SK-N-SH (cell line): Measurements from ENCODE around the gene GPT2. TPM values are rescaled to one million over a fixed set of nuclear protein-coding genes. Genes with fewer than 3 reads are reported as not detected.

ENCODE experiments used
- CTCF ChIA-PET: fragments of 300-600, 350-600 bp; formaldehyde crosslinking; extraction: SDS; loops from one replicate; lab custom pipeline; 2021; lab: Yijun Ruan, JAX
- POLR2A ChIA-PET: fragments of 350-600 bp; sonication (Branson Sonifier 250); formaldehyde crosslinking; extraction: SDS; loops from one replicate; lab custom pipeline; 2020; ENCODE audit warnings: antibody characterized with exemption, inconsistent platforms; lab: Yijun Ruan, JAX
- DNase-seq: peaks from one replicate; pipeline ENCODE4 v3.0.0; 2012
- H2AFZ ChIP-seq: fragments of 200-600 bp; sonication (generic); 2 replicates; pipeline ENCODE4 v1.8.1; 2016; ENCODE audit warnings: antibody characterized with exemption, mild to moderate bottlenecking, low read depth
- H3F3A ChIP-seq: fragments of 200-600 bp; sonication (generic); replicated peaks from 2 replicates; pipeline ENCODE3; 2016; ENCODE audit warnings: antibody characterized with exemption, mild to moderate bottlenecking; ENCODE audit not compliant: insufficient read depth
- H3K27ac ChIP-seq, 2 experiments: fragments of 200-500 bp in 1 of 2; fragments of 200-600 bp in 1 of 2; sonication (Bioruptor generic) in 1 of 2; sonication (generic), shearing (Covaris generic) in 1 of 2; 2 replicates each; pipeline versions ENCODE4 v1.5.1 to v1.6.1; 2014 to 2016; ENCODE audit warnings: low read depth in 2 of 2, inconsistent platforms in 1 of 2, low read length in 1 of 2, mild to moderate bottlenecking in 1 of 2, mixed read lengths in 1 of 2
- H3K27me3 ChIP-seq: fragments of 200-600 bp; sonication (generic), shearing (Covaris generic); 2 replicates; pipeline ENCODE4 v1.6.1; 2016; ENCODE audit warnings: mixed run types; ENCODE audit not compliant: insufficient read depth
- H3K36me3 ChIP-seq, 2 experiments: fragments of 200-500 bp in 1 of 2; fragments of 200-600 bp in 1 of 2; sonication (Bioruptor generic) in 1 of 2; sonication (generic) in 1 of 2; replicated peaks in 1 of 2; 2 replicates each; pipeline versions ENCODE3 to v1.5.1; 2014 to 2016; ENCODE audit warnings: low read length in 1 of 2, mild to moderate bottlenecking in 1 of 2; ENCODE audit not compliant: insufficient read depth in 2 of 2, control insufficient read depth in 1 of 2
- H3K4me1 ChIP-seq, 2 experiments: fragments of 200-500 bp in 1 of 2; fragments of 200-600 bp in 1 of 2; sonication (Bioruptor generic) in 1 of 2; sonication (generic), shearing (Covaris generic) in 1 of 2; 2 replicates each; pipeline versions ENCODE4 v1.5.1 to v1.6.1; 2014 to 2016; ENCODE audit warnings: low read depth in 1 of 2, low read length in 1 of 2, mixed run types in 1 of 2; ENCODE audit not compliant: insufficient read depth in 2 of 2, control insufficient read depth in 1 of 2
- H3K4me2 ChIP-seq: fragments of 200-600 bp; sonication (generic), shearing (Covaris generic); 2 replicates; pipeline ENCODE4 v1.6.1; 2017; ENCODE audit warnings: mixed run types
- H3K4me3 ChIP-seq, 2 experiments: fragments of 200-500 bp in 1 of 2; fragments of 200-600 bp in 1 of 2; sonication (Bioruptor generic) in 1 of 2; sonication (generic), shearing (Covaris generic) in 1 of 2; 2 replicates each; pipeline versions ENCODE4 v1.5.1 to v1.8.1; 2014 to 2016; ENCODE audit warnings: low read depth in 2 of 2, inconsistent platforms in 1 of 2, low read length in 1 of 2, mild to moderate bottlenecking in 1 of 2, mixed read lengths in 1 of 2, moderate library complexity in 1 of 2
- H3K79me2 ChIP-seq: fragments of 200-600 bp; sonication (generic); 2 replicates; pipeline ENCODE4 v1.8.1; 2017; ENCODE audit warnings: mild to moderate bottlenecking; ENCODE audit not compliant: insufficient read depth
- H3K9ac ChIP-seq: fragments of 200-600 bp; sonication (generic); 2 replicates; pipeline ENCODE4 v1.6.1; 2017; ENCODE audit warnings: mixed run types
- H3K9me2 ChIP-seq: fragments of 200-600 bp; sonication (generic); 2 replicates; pipeline ENCODE4 v1.6.1; 2017; ENCODE audit warnings: mixed run types
- H3K9me3 ChIP-seq: fragments of 200-600 bp; sonication (generic); 2 replicates; pipeline ENCODE4 v1.6.1; 2017; ENCODE audit warnings: mixed run types, mild to moderate bottlenecking, moderate library complexity
- H4K20me1 ChIP-seq: fragments of 200-600 bp; sonication (generic); 2 replicates; pipeline ENCODE4 v1.6.1; 2017; ENCODE audit warnings: mild to moderate bottlenecking, mixed run types; ENCODE audit not compliant: insufficient read depth
- ELF1 ChIP-seq: IDR thresholded peaks from 2 replicates; pipeline ENCODE4 v1.4.0; 2012
- EP300 ChIP-seq, 2 experiments: IDR thresholded peaks; 2 replicates each; pipeline versions ENCODE4 v1.4.0 to v1.6.1; 2012; ENCODE audit warnings: borderline replicate concordance in 1 of 2, low read depth in 1 of 2, low read length in 1 of 2
- FOXJ3 ChIP-seq: sonication (generic); formaldehyde crosslinking; IDR thresholded peaks from 2 replicates; pipeline ENCODE4 v1.5.1; 2020; ENCODE audit warnings: mild to moderate bottlenecking, missing genetic modification reagents
- GATA2 ChIP-seq: sonication (generic); formaldehyde crosslinking; IDR thresholded peaks from 2 replicates; pipeline ENCODE4 v1.5.0; 2020; ENCODE audit warnings: mild to moderate bottlenecking, missing genetic modification reagents
- IRF3 ChIP-seq: fragments of 150-350 bp; IDR thresholded peaks from 2 replicates; pipeline ENCODE4 v1.6.1; 2016; ENCODE audit warnings: mild to moderate bottlenecking, low read depth, low read length
- JUND ChIP-seq: IDR thresholded peaks from 2 replicates; pipeline ENCODE4 v1.4.0; 2012
- MEF2A ChIP-seq: IDR thresholded peaks from 2 replicates; pipeline ENCODE4 v1.4.0; 2012; ENCODE audit warnings: low read depth, borderline replicate concordance
- MXI1 ChIP-seq: IDR thresholded peaks from 2 replicates; pipeline ENCODE4 v1.6.1; 2012; ENCODE audit warnings: mild to moderate bottlenecking, low read depth, low read length, improper control_type of control experiment
- NFIC ChIP-seq: IDR thresholded peaks from 2 replicates; pipeline ENCODE4 v1.4.0; 2012; ENCODE audit warnings: borderline replicate concordance
- RAD21 ChIP-seq: IDR thresholded peaks from 2 replicates; pipeline ENCODE4 v1.6.1; 2012; ENCODE audit warnings: mild to moderate bottlenecking, low read length
- RCOR1 ChIP-seq: fragments of 150-350 bp; IDR thresholded peaks from 2 replicates; pipeline ENCODE4 v1.6.1; 2017; ENCODE audit warnings: antibody characterized with exemption, low read length
- RFX5 ChIP-seq: IDR thresholded peaks from 2 replicates; pipeline ENCODE4 v1.6.1; 2012; ENCODE audit warnings: mild to moderate bottlenecking, improper control_type of control experiment, low read length
- RXRA ChIP-seq: IDR thresholded peaks from 2 replicates; pipeline ENCODE4 v1.4.0; 2012; ENCODE audit warnings: low read depth, mild to moderate bottlenecking, borderline replicate concordance
- SMC3 ChIP-seq: IDR thresholded peaks from 2 replicates; pipeline ENCODE4 v1.6.1; 2012; ENCODE audit warnings: low read depth, low read length, improper control_type of control experiment
- TAF1 ChIP-seq: IDR thresholded peaks from 2 replicates; pipeline ENCODE4 v1.6.1; 2012; ENCODE audit warnings: low read depth, mild to moderate bottlenecking, low read length, moderate library complexity, borderline replicate concordance
- TCF12 ChIP-seq: IDR thresholded peaks from 2 replicates; pipeline ENCODE4 v1.4.0; 2012
- TEAD4 ChIP-seq: IDR thresholded peaks from 2 replicates; pipeline ENCODE4 v1.4.0; 2012; ENCODE audit warnings: mild to moderate bottlenecking, borderline replicate concordance; ENCODE audit not compliant: insufficient read depth
- YY1 ChIP-seq: IDR thresholded peaks from 2 replicates; pipeline ENCODE4 v1.4.0; 2012; ENCODE audit warnings: low read depth, mild to moderate bottlenecking
- WGBS: methylation state at CpG from one replicate; pipeline ENCODE4 v1.1.6; 2017; ENCODE audit warnings: low lambda C conversion rate; 5-methylcytosine and 5-hydroxymethylcytosine counted together
- polyA plus RNA-seq, 3 experiments: library from polyadenylated mRNA; depleted of rRNA; stranded (reverse); fragments of >200 nt; gene quantifications; 2 replicates each; pipeline ENCODE4 v1.2.3, GENCODE V29; 2012
- TF ChIP-seq, protein P1 (sequence below): IDR thresholded peaks from 2 replicates; pipeline ENCODE4 v1.4.0; 2012; ENCODE audit warnings: low read depth, borderline replicate concordance
- TF ChIP-seq, protein P2 (sequence below): IDR thresholded peaks from 2 replicates; pipeline ENCODE4; 2012
- TF ChIP-seq, protein P3 (sequence below): fragments of 200-600 bp; sonication (generic); IDR thresholded peaks from 2 replicates; pipeline ENCODE4 v1.6.1; 2017; ENCODE audit warnings: antibody characterized with exemption, mild to moderate bottlenecking, moderate library complexity
- TF ChIP-seq, protein P4 (sequence below): IDR thresholded peaks from 2 replicates; pipeline ENCODE4 v1.4.0; 2012; ENCODE audit warnings: low read depth

Gene GPT2
- polyA plus RNA-seq, 1 of the 3 experiments (the other 2 are of a cell fraction), result 19.9 TPM

DNA sequence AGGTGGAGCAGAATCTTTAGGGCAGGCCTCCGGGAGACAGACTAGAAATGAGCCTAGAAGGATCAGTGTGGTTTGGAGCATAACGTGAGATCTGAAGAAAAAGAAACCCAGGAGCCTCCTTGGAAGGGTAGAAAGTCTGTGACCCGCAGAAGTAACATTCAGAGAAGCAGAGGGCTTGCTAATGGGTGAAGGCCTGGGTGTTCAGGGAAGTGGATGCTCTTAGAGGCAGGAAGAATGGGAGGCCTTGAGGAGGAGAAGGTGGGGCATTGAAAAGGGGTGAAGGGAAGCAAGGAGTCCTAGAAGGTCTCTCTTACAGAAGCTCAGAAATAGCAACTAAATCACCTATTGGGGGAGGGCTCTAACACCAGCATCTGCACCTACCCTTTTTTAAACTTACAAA is 20.3 kb downstream of the GPT2 start:
- H3K9me2 ChIP-seq, result no peaks in the 10 kb centered on the region
- TF ChIP-seq EP300 (IDR thresholded peaks at IDR 0.05; ENCODE audit: borderline replicate concordance in 1 of 2, low read depth in 1 of 2, low read length in 1 of 2) (no peak), RFX5 (no peak), MEF2A (no peak), YY1 (no peak), SMC3 (no peak), NFIC (no peak), TEAD4 (no peak), ELF1 (no peak), JUND (no peak), RAD21 (no peak), RXRA (no peak), GATA2 (CRISPR knock-in tag) (no peak), FOXJ3 (CRISPR knock-in tag) (no peak), MXI1 (no peak)
- TF ChIP-seq, protein P1, sequence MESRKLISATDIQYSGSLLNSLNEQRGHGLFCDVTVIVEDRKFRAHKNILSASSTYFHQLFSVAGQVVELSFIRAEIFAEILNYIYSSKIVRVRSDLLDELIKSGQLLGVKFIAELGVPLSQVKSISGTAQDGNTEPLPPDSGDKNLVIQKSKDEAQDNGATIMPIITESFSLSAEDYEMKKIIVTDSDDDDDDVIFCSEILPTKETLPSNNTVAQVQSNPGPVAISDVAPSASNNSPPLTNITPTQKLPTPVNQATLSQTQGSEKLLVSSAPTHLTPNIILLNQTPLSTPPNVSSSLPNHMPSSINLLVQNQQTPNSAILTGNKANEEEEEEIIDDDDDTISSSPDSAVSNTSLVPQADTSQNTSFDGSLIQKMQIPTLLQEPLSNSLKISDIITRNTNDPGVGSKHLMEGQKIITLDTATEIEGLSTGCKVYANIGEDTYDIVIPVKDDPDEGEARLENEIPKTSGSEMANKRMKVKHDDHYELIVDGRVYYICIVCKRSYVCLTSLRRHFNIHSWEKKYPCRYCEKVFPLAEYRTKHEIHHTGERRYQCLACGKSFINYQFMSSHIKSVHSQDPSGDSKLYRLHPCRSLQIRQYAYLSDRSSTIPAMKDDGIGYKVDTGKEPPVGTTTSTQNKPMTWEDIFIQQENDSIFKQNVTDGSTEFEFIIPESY, result no peak
- TF ChIP-seq, protein P2, sequence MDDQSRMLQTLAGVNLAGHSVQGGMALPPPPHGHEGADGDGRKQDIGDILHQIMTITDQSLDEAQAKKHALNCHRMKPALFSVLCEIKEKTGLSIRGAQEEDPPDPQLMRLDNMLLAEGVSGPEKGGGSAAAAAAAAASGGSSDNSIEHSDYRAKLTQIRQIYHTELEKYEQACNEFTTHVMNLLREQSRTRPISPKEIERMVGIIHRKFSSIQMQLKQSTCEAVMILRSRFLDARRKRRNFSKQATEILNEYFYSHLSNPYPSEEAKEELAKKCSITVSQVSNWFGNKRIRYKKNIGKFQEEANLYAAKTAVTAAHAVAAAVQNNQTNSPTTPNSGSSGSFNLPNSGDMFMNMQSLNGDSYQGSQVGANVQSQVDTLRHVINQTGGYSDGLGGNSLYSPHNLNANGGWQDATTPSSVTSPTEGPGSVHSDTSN, result no peak
- H3K27ac ChIP-seq, result no peak overlapping the region
- peaks cover 5% of the 10 kb centered on the region; the same call in 1 of the 2 replicates for H4K20me1 ChIP-seq
- H3K79me2 ChIP-seq, result no peaks in the 10 kb centered on the region
- H3F3A ChIP-seq, result no peaks in the 10 kb centered on the region
- no peak overlapping the region for H3K4me3 ChIP-seq
- whole genome bisulfite sequencing, result 97% methylated on average over 3 of the region's 3 CpGs
- H2AFZ ChIP-seq, result no peak overlapping the region
- H3K36me3 ChIP-seq, result peaks cover 7 to 16% of the 10 kb centered on the region in 2 experiments
- ChIA-PET CTCF (interaction anchor here (1.4 to 16.0 kb wide), 5 partner anchors 10 to 52 kb away, joined by 3 to 231 read pairs (median 6); no protein-coding TSS in a partner anchor), POLR2A (no interaction called here)
- H3K27me3 ChIP-seq, result no peaks in the 10 kb centered on the region
- H3K9ac ChIP-seq, result no peak overlapping the region
- H3K4me2 ChIP-seq, result no peak overlapping the region
- DNase-seq, result no peak
- H3K4me1 ChIP-seq, result peaks cover 0 to 3% of the 10 kb centered on the region in 2 experiments; a peak in 2 of 4 replicates
- no peaks in the 10 kb centered on the region for H3K9me3 ChIP-seq

GRCh38 chr16:46906360-46907060 is 22.3 kb downstream of the GPT2 start:
- no peaks in the 10 kb centered on the region for H3K9me3 ChIP-seq
- no peaks in the 10 kb centered on the region for H3K27me3 ChIP-seq
- H3K36me3 ChIP-seq, result peaks cover 15 to 23% of the 10 kb centered on the region in 2 experiments
- H3K79me2 ChIP-seq, result no peaks in the 10 kb centered on the region
- no peak for DNase-seq
- ChIA-PET POLR2A (no interaction called here), CTCF (interaction anchor here (0.7 to 16.0 kb wide), 8 partner anchors 15 to 232 kb away, joined by 3 to 231 read pairs (median 10); no protein-coding TSS in a partner anchor)
- 94% methylated on average over 7 of the region's 12 CpGs for WGBS
- no peaks in the 10 kb centered on the region for H3F3A ChIP-seq
- H3K4me3 ChIP-seq, result no peak overlapping the region
- no peaks in the 10 kb centered on the region for H3K9me2 ChIP-seq
- H3K27ac ChIP-seq, result no peak overlapping the region
- no peaks in the 10 kb centered on the region; a peak in 1 of 4 replicates for H3K4me1 ChIP-seq
- H3K9ac ChIP-seq, result no peak overlapping the region
- no peak overlapping the region for H2AFZ ChIP-seq
- no peaks in the 10 kb centered on the region for H4K20me1 ChIP-seq
- no peak overlapping the region for H3K4me2 ChIP-seq
- TF ChIP-seq, protein P3, sequence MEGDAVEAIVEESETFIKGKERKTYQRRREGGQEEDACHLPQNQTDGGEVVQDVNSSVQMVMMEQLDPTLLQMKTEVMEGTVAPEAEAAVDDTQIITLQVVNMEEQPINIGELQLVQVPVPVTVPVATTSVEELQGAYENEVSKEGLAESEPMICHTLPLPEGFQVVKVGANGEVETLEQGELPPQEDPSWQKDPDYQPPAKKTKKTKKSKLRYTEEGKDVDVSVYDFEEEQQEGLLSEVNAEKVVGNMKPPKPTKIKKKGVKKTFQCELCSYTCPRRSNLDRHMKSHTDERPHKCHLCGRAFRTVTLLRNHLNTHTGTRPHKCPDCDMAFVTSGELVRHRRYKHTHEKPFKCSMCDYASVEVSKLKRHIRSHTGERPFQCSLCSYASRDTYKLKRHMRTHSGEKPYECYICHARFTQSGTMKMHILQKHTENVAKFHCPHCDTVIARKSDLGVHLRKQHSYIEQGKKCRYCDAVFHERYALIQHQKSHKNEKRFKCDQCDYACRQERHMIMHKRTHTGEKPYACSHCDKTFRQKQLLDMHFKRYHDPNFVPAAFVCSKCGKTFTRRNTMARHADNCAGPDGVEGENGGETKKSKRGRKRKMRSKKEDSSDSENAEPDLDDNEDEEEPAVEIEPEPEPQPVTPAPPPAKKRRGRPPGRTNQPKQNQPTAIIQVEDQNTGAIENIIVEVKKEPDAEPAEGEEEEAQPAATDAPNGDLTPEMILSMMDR, result no peak
- TF ChIP-seq TCF12 (no peak), FOXJ3 (CRISPR knock-in tag) (no peak), RCOR1 (no peak), RAD21 (no peak), JUND (no peak), TAF1 (no peak), NFIC (no peak), IRF3 (no peak), RXRA (no peak), TEAD4 (no peak), SMC3 (no peak)
- TF ChIP-seq, protein P4, sequence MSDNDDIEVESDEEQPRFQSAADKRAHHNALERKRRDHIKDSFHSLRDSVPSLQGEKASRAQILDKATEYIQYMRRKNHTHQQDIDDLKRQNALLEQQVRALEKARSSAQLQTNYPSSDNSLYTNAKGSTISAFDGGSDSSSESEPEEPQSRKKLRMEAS, result no peak
